Germinal center (tissue), 1 donor: ENCODE results near the gene N4BP2L2.
A peak's percentile ranks its signal among the peaks of the same experiment; 100 is the strongest.

ENCODE experiments used
- DNase-seq: peaks from one replicate; pipeline ENCODE4 v3.0.0; 2012; ENCODE audit warnings: mixed read lengths, low spot score

Gene N4BP2L2

DNA sequence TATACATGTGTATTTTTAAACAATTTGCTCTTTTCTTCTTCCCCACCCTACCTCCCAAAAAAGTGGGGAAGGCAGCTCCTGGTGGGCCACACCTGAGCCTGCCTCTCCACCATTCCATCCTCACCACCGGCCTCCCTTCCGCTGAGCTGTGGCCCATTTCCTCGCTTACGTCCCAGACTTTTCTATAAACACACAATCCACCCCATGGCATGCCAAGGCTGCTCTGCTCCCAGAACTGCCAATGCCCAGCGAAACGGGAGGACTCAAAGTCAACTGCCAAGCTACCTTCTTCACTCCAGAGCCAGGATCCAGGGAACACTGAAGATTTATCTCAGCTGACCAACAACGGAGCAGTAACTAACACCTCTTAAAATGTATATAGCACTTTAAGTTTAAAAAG is 113.4 kb downstream of the N4BP2L2 start:
- DNase-seq: no peak

DNA sequence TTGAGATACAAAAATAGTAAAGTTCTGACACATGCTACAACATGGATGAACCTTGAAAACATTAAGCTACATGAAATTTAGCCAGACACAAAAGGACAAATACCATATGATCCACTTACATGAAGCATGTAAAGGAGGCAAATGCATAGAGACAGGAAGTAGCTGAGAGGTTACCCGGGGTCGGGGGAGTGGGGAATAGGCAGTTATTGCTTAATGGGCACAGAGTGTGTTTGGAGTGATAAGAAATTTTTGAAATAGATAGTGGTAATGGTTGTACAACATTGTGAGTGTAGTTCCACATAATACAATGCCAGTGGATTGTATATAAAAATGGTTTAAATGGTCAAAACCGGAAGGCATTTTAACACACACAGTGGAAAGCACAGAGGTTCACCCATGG is 115.0 kb downstream of the N4BP2L2 start:
- no peak for DNase-seq

DNA sequence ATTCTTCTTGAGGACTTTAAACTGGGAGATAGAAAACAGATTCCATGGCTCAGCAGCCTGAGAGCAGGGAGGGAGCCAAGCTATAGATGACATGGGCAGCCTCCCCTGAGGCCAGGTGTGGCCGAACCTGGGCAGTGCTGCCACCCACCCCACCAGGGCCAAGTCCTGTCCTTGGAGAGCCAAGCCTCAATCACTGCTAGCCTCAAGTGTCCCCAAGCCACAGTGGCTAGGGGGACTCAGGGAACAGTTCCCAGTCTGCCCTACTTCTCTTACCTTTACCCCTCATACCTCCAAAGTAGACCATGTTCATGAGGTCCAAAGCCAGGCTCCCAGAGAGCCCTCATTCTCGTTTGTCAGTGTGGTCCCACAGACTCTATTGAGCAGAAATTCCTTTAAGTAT is 118.7 kb downstream of the N4BP2L2 start:
- no peak for DNase-seq

DNA sequence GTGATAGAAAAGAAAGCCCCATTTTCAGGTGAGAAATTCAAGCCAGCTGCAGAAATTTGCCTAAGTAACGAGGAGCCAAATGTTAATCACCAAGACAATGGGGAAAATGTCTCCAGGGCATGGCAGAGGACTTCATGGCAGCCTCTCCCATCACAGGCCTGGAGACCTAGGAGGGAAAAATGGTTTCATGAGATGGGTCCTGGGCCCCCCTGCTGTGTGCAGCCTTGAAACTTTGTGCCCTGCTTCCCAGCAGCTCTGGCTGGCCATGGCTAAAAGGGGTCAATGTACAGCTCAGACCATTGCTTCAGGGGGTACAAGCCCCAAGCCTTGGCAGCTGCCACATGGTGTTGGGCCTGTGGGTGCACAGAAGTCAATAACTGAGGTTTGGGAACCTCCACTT is 120.6 kb downstream of the N4BP2L2 start:
- no peak for DNase-seq

DNA sequence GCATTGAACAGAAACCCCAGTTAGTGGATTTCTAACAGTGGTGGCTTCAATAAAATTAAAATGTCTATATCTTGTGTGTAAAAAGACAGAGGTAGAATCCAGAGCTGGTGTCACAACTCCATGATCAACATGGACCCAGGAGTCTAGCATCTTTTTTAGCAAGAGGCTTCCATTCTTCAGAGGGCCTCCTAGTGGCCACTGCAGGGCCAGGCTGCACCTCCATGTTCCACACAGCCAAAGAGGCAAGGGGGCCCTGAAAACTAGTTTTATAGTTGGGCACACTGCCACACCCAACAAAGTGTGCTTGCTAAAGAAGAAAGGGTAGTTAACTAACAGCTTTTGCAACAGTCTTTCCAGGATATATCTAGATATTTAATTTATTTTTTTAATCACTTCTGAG is 123.6 kb downstream of the N4BP2L2 start:
- peak; percentile 8 for DNase-seq

DNA sequence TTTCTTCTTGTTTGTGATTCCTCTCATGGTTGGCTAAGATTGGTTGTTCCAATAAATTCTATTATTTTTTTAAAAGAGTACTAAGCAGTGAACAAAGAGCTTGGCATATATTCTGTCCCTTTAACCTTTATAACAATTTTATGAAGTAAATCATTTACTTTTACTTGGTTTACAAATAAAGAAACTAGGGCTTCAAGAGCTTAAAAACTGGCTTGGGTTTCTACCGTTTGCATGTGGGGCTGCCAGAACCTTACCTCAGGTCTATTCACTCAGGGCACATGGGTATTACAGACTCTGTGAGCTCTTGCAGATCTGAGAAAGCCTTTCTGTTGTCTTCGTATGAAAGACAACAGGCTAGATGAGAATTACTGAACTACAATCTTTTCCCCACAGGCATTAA is 124.0 kb downstream of the N4BP2L2 start:
- no peak for DNase-seq

DNA sequence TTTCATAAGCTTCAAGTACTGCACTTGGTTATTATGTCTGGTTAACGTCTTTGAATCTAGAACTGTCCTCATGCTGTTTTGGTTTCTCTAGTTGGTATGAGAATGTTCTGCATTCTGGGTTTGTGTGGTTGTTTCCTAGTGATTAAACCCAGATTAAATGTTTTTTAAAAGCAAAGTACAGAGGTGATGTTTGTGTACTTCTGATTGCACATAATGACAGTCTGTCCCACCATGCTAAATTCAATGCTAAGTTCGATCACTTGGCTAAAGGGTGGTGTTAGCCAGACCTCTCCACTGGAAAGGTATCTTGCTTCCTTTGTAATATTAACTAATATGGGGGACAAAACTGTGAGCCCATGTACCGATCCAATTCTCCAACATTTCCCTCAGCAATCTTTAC is 125.3 kb downstream of the N4BP2L2 start:
- no peak for DNase-seq

DNA sequence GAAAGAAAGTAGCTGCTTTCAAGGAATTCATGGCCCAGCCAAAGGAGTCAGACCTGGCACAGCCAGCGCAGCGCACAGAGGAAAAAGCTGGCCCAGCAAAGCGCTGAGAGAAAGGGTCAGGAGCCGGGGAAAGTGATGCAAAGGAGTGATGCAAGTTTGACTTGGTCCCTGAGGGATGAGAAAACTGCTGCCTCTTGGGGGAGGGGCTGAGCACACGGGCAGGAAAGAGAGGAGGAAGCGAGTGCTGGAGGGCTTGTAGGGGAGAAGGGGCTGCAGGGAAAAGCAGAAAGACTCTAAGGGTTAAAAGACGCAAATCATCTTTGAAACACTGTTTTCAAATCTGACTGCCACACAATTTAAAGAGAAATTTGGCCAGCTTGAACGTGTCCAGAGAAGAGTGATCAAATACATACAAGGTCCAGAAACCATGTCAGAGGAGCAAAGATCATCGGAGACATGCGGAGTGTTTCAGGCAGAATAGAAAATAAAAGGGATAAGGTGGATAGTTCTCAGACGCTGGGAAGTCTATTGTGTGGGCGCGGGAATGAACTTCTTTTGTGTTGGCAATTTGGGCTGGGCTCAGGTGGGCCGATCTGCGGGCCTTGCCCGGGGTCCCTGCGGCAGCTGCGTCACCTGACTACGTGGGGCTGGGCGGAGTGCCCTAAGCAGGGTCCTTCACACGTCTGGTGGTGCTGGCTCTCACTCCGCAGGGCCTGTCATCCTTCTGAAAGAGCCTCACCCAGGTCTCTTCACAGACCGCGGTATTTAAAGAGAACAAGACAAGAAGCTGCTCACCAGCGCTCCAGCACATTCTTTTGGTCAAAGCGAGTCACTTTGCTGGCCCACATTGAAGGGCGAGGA is 128.8 kb downstream of the N4BP2L2 start:
- no peak for DNase-seq

DNA sequence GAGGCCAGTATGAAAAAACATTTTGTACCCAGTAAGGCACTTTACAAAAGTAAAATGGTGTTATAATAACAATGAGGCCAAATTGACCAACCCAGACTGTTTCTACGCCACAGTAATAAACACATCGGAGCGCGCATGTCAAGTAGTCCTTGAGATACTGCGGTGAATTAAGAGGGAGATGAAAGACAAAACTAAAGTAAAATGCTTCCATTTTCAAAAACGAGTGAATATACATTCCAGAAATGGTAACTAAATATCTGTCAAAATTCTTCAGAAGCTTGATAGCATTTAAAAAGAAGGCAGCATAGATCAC is 129.6 kb downstream of the N4BP2L2 start:
- DNase-seq: no peak

DNA sequence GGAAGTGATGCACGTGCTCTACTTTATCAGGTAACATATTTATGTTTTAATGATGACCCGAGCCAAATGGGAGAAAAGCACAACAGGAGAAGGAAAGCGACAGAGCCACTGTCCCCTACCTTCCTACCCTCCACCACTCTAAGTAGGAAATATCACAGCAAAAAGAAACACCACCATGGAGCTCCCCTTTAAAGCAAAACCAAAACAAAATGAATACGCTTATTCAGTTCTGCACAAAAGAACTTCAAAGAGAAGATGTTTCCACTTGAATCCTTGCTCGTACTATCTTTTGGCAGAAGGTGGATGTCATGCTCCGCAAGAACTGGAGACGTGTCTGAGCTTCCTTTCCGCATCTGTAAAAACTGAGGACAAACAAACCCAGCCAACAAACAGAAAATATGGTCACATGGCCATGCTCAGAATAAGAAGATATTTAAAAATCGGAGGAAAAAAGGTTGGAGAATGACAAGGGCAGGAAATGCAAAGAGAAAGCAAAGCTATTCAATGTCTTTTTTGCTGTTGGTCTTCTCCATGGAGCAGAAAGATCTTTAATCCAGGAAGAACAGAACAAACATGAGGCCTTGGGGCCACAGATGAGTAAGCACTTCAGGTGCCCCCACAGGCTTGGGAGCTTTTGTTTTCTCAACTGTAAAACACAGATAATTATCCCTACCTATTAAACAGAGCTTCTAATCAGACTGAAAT is 130.1 kb downstream of the N4BP2L2 start:
- no peak for DNase-seq

DNA sequence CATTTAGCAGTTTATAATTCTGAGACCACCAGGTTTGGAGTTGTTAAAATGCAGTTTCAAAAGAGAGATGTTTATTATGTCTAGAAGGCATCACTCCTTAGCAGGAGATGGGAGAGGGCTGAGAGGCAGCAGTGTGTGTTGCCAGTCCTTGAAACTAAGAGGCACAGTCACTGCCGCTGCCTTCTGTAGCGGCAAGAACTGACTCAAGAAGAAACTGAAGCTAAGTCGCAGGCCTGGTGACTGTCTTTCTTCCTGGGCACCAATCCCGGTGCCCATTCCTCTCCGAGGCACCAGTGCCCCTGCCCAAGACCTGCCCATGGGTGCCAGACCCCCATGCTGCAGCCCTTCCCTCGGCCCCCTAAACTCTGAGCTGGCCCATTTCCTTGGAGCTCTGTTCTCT is 130.7 kb downstream of the N4BP2L2 start:
- no peak for DNase-seq

DNA sequence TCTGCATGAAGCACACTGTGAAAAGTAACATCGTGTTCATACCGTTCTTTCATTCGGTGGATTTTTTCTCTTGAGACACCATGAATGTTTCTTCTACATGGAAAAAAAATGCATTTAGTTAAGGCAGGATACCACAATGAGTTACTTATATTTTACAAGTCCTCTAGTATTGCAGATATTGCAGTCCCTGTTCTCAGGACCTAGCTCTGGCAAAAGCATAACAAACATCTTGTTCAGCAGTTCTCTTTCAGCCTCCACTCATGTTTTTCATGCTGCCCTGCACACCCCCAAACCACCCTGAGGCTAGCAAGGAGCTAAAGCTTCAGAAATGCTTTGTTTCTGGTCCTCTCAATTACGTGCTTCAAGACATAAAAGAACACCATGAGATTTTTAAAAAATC is 135.5 kb downstream of the N4BP2L2 start:
- DNase-seq: no peak

DNA sequence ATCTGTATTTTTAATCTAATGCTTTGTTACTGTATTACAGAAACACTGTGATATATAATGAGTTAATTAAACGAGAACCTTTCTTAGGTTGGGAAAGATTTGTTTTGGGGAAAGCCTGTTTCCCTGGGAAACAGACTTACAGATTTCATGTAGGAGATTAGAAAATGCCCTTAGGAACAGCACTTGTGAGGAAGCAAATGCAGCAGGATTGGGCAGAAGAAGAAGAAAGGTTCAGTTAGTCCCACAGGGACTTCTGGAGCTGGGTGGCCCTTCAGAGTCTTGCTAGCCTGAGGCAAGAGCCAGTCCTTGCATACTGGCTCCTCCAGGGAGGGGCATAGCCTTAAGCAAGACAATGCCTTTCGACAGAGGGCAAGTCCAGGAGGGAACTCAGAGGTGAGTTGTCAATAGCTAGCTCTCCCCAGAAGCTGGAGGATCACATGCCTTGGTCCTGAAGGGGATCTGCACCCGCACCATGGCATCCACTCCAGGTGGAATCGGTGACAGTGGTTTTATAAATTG is 147.4 kb downstream of the N4BP2L2 start:
- no peak for DNase-seq

DNA sequence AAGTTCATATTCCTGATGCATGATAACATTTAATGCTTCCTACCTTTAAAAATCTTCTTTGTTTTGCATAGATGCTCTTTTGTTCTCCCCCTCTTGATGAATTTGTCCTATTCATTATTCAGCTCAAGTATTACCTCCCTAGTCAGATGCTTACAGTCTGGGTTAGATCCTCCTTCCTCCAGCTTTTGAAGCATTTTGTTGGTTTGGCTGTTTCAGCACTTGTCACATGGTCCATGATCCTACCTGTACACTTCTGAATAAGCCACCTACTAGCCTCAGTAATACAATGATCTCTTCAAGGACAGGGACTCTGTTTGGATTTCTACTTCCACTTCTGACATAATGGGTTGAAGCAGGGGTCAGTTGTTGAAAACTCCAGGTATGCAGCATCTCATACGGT is 148.1 kb downstream of the N4BP2L2 start:
- no peak for DNase-seq

DNA sequence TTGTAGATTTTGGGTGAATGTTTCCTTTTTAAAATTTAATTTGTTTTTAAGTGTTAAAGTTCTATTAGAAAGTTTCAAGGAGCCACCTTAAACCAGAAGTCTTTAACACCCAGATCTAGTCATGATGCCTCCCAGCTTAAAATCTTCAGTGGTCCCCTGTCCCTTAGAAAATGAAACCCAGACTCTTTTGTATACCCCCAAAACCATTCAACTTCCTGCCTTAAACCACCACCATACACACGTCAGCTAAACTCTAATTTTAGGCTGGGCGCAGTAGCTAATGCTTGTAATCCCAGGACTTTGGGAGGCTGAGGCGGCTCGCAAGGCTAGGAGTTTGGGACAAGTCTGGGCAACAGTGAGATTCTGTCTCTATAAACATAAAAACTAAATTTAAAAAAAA is 148.5 kb downstream of the N4BP2L2 start:
- DNase-seq: no peak

DNA sequence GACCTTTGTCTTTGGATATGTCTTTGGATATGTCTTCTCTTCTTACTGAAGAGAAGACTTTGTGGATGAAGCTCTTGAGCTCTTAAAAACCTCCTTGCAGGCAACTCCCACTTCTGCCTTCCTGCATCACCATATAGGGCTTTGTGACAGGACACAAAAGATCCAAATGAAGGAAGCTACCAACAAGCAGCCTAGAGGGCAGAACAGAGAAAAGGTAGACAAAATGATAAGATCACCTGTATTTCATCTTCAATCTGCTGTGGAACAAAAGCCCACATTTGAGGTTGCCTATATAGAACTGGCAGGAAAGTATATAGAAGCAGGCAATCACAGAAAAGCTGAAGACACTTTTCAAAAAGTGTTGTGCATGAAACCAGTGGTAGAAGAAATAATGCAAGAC is 153.2 kb downstream of the N4BP2L2 start:
- DNase-seq: no peak

DNA sequence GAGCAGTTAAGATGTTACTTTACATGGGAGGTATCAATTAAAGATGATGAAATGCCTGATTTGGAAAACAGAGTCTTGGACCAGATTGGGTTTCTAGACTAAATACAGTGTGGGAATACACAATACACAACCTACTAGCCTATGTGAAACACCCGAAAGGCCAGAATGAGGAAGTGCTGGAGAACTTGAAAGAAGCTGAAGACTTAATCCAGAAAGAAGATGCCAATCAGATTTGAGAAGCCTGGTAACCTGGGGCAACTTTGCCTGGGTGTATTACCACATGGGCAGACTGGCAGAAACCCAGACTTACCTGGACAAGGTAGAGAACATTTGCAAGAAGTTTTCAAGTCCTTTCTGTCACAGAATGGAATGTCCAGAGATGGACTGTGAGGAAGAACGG is 153.9 kb downstream of the N4BP2L2 start:
- DNase-seq: no peak

DNA sequence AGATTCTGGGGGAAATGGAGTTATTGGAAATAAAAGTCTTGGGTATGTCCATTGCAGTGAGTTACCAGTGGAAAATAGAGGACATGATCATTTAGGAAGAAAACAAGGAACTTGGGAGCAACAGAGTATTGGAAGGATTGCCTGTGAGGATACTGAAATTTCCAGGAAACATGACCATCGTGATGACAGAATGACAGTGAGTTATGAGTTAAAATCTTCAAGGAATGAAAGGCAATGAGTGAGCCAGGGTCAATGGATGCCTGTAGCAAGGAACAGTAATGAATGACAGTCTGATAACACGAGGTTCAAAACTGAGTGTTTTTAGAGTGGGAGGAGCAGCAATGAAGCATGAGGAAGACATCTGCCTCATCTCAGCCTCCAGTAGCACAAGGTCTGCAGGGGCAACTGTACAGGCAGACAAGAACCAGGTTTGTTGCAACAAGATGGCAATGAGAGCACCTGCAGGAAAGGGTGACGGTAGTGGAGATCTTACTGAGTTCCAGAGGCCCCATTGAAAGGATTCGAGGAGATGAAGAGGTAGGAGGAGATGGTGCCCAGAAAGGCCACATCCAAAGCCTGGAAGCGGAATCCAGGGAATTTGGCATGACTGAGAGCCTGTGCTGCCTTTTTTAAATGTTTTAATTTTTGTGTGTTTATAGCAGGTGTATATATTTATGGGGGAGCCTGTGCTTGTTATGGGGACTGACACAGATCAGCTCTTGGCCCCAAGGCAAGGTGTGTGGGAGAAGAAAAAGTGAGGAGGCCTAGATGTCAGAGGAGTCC is 154.6 kb downstream of the N4BP2L2 start:
- DNase-seq: no peak
